Endodermal cell (in vitro differentiated cells): ENCODE measurements around the gene RHEB. TPM values are rescaled to one million over a fixed set of nuclear protein-coding genes. Genes with fewer than 3 reads are reported as not detected.

Experiments used
- DNase-seq: peaks from one replicate; pipeline ENCODE4 v3.0.0-alpha.2; 2017
- H3K27ac ChIP-seq: 2 replicates; pipeline ENCODE4 v1.5.1; 2013; ENCODE audit warnings: mild to moderate bottlenecking, low read depth, low read length, moderate library complexity
- H3K27me3 ChIP-seq: 2 replicates; pipeline ENCODE4 v1.6.1; 2013; ENCODE audit warnings: mild to moderate bottlenecking, low read length, moderate library complexity; ENCODE audit not compliant: insufficient read depth, control insufficient read depth, poor library complexity, severe bottlenecking
- H3K36me3 ChIP-seq: 2 replicates; pipeline ENCODE4 v1.7.0; 2013; ENCODE audit warnings: mild to moderate bottlenecking, low read length, moderate library complexity; ENCODE audit not compliant: control insufficient read depth, insufficient read depth
- H3K4me1 ChIP-seq: one replicate; pipeline ENCODE4 v1.7.0; 2013; ENCODE audit warnings: low read length; ENCODE audit not compliant: control insufficient read depth, insufficient read depth
- H3K4me3 ChIP-seq: 2 replicates; pipeline ENCODE4 v1.5.1; 2013; ENCODE audit warnings: mild to moderate bottlenecking, low read length, moderate library complexity
- H3K9ac ChIP-seq: 2 replicates; pipeline ENCODE4 v1.6.1; 2013; ENCODE audit warnings: mild to moderate bottlenecking, low read length, moderate library complexity; ENCODE audit not compliant: poor library complexity, severe bottlenecking; ENCODE audit errors: extremely low read depth
- H3K9me3 ChIP-seq: 2 replicates; pipeline ENCODE4 v1.6.1; 2013; ENCODE audit warnings: mild to moderate bottlenecking, low read length, moderate library complexity; ENCODE audit not compliant: control insufficient read depth
- H3K27ac Mint-ChIP-seq: 2 replicates; pipeline ENCODE4 v1.8.0; 2020; ENCODE audit warnings: mixed read lengths
- H3K27me3 Mint-ChIP-seq: 2 replicates; pipeline ENCODE4 v1.8.0; 2021; ENCODE audit warnings: mild to moderate bottlenecking, mixed read lengths; ENCODE audit not compliant: insufficient read depth
- H3K36me3 Mint-ChIP-seq: 2 replicates; pipeline ENCODE4 v1.8.0; 2020; ENCODE audit warnings: low read depth, mixed read lengths
- H3K4me1 Mint-ChIP-seq: 2 replicates; pipeline ENCODE4 v1.8.0; 2020; ENCODE audit warnings: mixed read lengths
- H3K4me3 Mint-ChIP-seq: 2 replicates; pipeline ENCODE4 v1.8.0; 2020; ENCODE audit warnings: mild to moderate bottlenecking, moderate library complexity, mixed read lengths
- H3K9me3 Mint-ChIP-seq: 2 replicates; pipeline ENCODE4 v1.8.0; 2020; ENCODE audit warnings: mild to moderate bottlenecking, mixed read lengths
- WGBS, 2 experiments: methylation state at CpG; one replicate each; pipeline versions ENCODE4 v1.1.5 to v1.1.7; 2013; ENCODE audit warnings: missing lambda C conversion rate in 2 of 2, mixed read lengths in 1 of 2; ENCODE audit not compliant: insufficient coverage in 1 of 2, insufficient read length in 1 of 2; 5-methylcytosine and 5-hydroxymethylcytosine counted together
- total RNA-seq, 2 donors: library from RNA; stranded (reverse); fragmentation: NEBNext Ultra II Directional in 1 of 2; extraction: Animal tissue kit (Norgen Biotek cat#: 25700) in 1 of 2; gene quantifications; 2 replicates in 1 of 2; 3 replicates in 1 of 2; pipeline ENCODE4 v1.2.1, GENCODE V29; 2021
- TF ChIP-seq, protein P1 (sequence below): fragments of 200-600 bp; sonication (generic); conservative IDR thresholded peaks from 2 replicates; pipeline ENCODE4 v1.5.0; 2021; ENCODE audit warnings: antibody characterized with exemption, mild to moderate bottlenecking

The RHEB gene
- total RNA-seq, 2 donors from 2014 or later, result 108 to 113 TPM

- H3K36me3 Mint-ChIP-seq, result no peaks in the 10 kb centered on the region
- DNase-seq, result peak; percentile 92
- Histone ChIP-seq H3K9me3 (no peaks in the 10 kb centered on the region), H3K27ac (no peak overlapping the region), H3K9ac (peak overlapping the region; percentile 20), H3K36me3 (no peaks in the 10 kb centered on the region), H3K27me3 (no peaks in the 10 kb centered on the region), H3K4me3 (no peak overlapping the region), H3K4me1 (no peaks in the 10 kb centered on the region)
- peaks cover 12% of the 10 kb centered on the region for H3K27me3 Mint-ChIP-seq
- 20 to 24% methylated on average over 39 to 61 of the region's 61 CpGs for WGBS, 2 experiments
- H3K27ac Mint-ChIP-seq, result no peak overlapping the region
- no peaks in the 10 kb centered on the region for H3K4me1 Mint-ChIP-seq
- no peaks in the 10 kb centered on the region for H3K9me3 Mint-ChIP-seq
- TF ChIP-seq, protein P1, sequence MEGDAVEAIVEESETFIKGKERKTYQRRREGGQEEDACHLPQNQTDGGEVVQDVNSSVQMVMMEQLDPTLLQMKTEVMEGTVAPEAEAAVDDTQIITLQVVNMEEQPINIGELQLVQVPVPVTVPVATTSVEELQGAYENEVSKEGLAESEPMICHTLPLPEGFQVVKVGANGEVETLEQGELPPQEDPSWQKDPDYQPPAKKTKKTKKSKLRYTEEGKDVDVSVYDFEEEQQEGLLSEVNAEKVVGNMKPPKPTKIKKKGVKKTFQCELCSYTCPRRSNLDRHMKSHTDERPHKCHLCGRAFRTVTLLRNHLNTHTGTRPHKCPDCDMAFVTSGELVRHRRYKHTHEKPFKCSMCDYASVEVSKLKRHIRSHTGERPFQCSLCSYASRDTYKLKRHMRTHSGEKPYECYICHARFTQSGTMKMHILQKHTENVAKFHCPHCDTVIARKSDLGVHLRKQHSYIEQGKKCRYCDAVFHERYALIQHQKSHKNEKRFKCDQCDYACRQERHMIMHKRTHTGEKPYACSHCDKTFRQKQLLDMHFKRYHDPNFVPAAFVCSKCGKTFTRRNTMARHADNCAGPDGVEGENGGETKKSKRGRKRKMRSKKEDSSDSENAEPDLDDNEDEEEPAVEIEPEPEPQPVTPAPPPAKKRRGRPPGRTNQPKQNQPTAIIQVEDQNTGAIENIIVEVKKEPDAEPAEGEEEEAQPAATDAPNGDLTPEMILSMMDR, result peak; percentile 93
- peak overlapping the region; percentile 40 for H3K4me3 Mint-ChIP-seq
Observed at GRCh38 chr7:151448261-151449252, 71.1 kb downstream of the RHEB start.

- Mint-ChIP-seq H3K36me3 (no peaks in the 10 kb centered on the region), H3K9me3 (no peaks in the 10 kb centered on the region), H3K27ac (no peak overlapping the region), H3K27me3 (peaks cover 12% of the 10 kb centered on the region), H3K4me1 (no peaks in the 10 kb centered on the region), H3K4me3 (peak overlapping the region; percentile 40)
- 83 to 84% methylated on average over 8 to 22 of the region's 26 CpGs for WGBS, 2 experiments
- DNase-seq, result no peak
- no peaks in the 10 kb centered on the region for H3K27me3 ChIP-seq
- H3K9me3 ChIP-seq, result no peaks in the 10 kb centered on the region
- no peak overlapping the region for H3K27ac ChIP-seq
- TF ChIP-seq, protein P1, result no peak
- no peaks in the 10 kb centered on the region for H3K36me3 ChIP-seq
- H3K4me1 ChIP-seq, result no peaks in the 10 kb centered on the region
- no peak overlapping the region for H3K9ac ChIP-seq
- no peak overlapping the region for H3K4me3 ChIP-seq
Observed at GRCh38 chr7:151447901-151448260, 71.8 kb downstream of the RHEB start.

DNA sequence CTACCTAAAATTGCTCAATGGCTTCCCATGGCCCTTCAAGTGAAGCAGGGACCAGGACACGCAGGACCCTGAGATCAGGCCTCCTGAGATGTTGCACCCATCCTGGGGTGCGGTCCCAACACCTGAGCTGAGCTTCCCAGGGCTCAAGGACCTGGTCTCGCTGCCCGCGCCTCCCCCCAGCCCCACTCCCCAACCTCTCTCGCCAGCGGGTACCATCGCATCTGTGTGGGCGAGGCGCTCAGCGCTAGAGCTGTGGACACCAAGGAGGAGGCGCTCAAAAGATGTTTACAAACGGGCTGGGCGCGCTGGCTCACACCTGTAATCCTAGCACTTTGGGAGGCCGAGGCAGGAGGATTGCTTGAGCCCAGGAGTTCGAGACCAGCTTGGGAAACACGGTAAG, 72.4 kb downstream of the RHEB start:
- no peaks in the 10 kb centered on the region for H3K4me1 Mint-ChIP-seq
- no peak overlapping the region for H3K4me3 ChIP-seq
- WGBS, 2 experiments, result 95 to 96% methylated on average over 8 to 17 of the region's 18 CpGs
- H3K27me3 ChIP-seq, result no peaks in the 10 kb centered on the region
- no peak overlapping the region for H3K4me3 Mint-ChIP-seq
- TF ChIP-seq, protein P1, result no peak
- H3K36me3 ChIP-seq, result no peaks in the 10 kb centered on the region
- H3K4me1 ChIP-seq, result no peaks in the 10 kb centered on the region
- no peak overlapping the region for H3K27ac Mint-ChIP-seq
- no peak overlapping the region for H3K9ac ChIP-seq
- no peaks in the 10 kb centered on the region for H3K9me3 ChIP-seq
- no peak for DNase-seq
- no peaks in the 10 kb centered on the region for H3K36me3 Mint-ChIP-seq
- H3K27ac ChIP-seq, result no peak overlapping the region
- H3K9me3 Mint-ChIP-seq, result no peaks in the 10 kb centered on the region
- peaks cover 12% of the 10 kb centered on the region for H3K27me3 Mint-ChIP-seq
